GM23248 (cell line): ENCODE measurements around the gene LMX1A. TPM values are rescaled to one million over a fixed set of nuclear protein-coding genes. Genes with fewer than 3 reads are reported as not detected.

Experiments used
- DNase-seq: peaks from one replicate; pipeline ENCODE4 v3.0.0-alpha.2; 2015
- H2AFZ ChIP-seq: fragments of 200-600 bp; sonication (generic); 2 replicates; pipeline ENCODE4 v1.6.1; 2016; ENCODE audit warnings: antibody characterized with exemption
- H3F3A ChIP-seq: fragments of 200-600 bp; sonication (generic); 2 replicates; pipeline ENCODE4 v1.6.1; 2016; ENCODE audit warnings: mild to moderate bottlenecking, antibody characterized with exemption, mixed run types; ENCODE audit not compliant: insufficient read depth
- H3K27ac ChIP-seq: fragments of 200-600 bp; sonication (generic); 2 replicates; pipeline ENCODE4 v1.5.1; 2016; ENCODE audit warnings: mild to moderate bottlenecking
- H3K27me3 ChIP-seq: fragments of 200-600 bp; sonication (generic); replicated peaks from 2 replicates; pipeline ENCODE4 v1.6.1; 2016; ENCODE audit warnings: mild to moderate bottlenecking; ENCODE audit not compliant: insufficient read depth
- H3K36me3 ChIP-seq: fragments of 200-600 bp; sonication (generic); 2 replicates; pipeline ENCODE4 v1.6.1; 2016; ENCODE audit warnings: low read depth, mild to moderate bottlenecking
- H3K4me1 ChIP-seq: fragments of 200-600 bp; sonication (generic); 2 replicates; pipeline ENCODE4 v1.6.1; 2016; ENCODE audit warnings: mild to moderate bottlenecking; ENCODE audit not compliant: insufficient read depth
- H3K4me2 ChIP-seq: fragments of 200-600 bp; sonication (generic); one replicate; pipeline ENCODE4 v1.6.1; 2016; ENCODE audit warnings: mild to moderate bottlenecking; ENCODE audit not compliant: unreplicated experiment
- H3K4me3 ChIP-seq: fragments of 200-600 bp; sonication (generic); 2 replicates; pipeline ENCODE4 v1.5.1; 2016; ENCODE audit warnings: mild to moderate bottlenecking
- H3K79me2 ChIP-seq: fragments of 200-600 bp; sonication (generic); 2 replicates; pipeline ENCODE4 v1.6.1; 2016; ENCODE audit warnings: mild to moderate bottlenecking; ENCODE audit not compliant: insufficient read depth
- H3K9ac ChIP-seq: fragments of 200-600 bp; sonication (generic); 2 replicates; pipeline ENCODE4 v1.6.1; 2016; ENCODE audit warnings: mild to moderate bottlenecking
- H3K9me2 ChIP-seq: fragments of 200-600 bp; sonication (generic); 2 replicates; pipeline ENCODE4 v1.6.1; 2016; ENCODE audit warnings: mixed run types, mild to moderate bottlenecking, moderate library complexity; ENCODE audit not compliant: insufficient read depth
- H3K9me3 ChIP-seq: fragments of 200-600 bp; sonication (generic); one replicate; pipeline ENCODE4 v1.6.1; 2017; ENCODE audit warnings: low read depth
- H4K20me1 ChIP-seq: fragments of 200-600 bp; sonication (generic); 2 replicates; pipeline ENCODE4 v1.6.0; 2016; ENCODE audit not compliant: insufficient read depth
- EZH2 ChIP-seq: fragments of 200-600 bp; sonication (generic); IDR thresholded peaks from 2 replicates; pipeline ENCODE4 v1.6.1; 2018; ENCODE audit warnings: antibody characterized with exemption, mild to moderate bottlenecking; ENCODE audit not compliant: insufficient read depth, poor library complexity, severe bottlenecking
- EZH2phosphoT487 ChIP-seq: fragments of 200-600 bp; sonication (generic); IDR thresholded peaks from 2 replicates; pipeline ENCODE4 v1.6.1; 2018; ENCODE audit warnings: antibody characterized with exemption, moderate library complexity, mild to moderate bottlenecking, low read depth; ENCODE audit not compliant: insufficient read depth
- WGBS, 2 experiments: methylation state at CpG; one replicate each; pipeline ENCODE4 v1.1.6; 2015 to 2017; ENCODE audit warnings: low lambda C conversion rate in 2 of 2, low coverage in 1 of 2; ENCODE audit errors: missing lambda C conversion rate in 2 of 2; 5-methylcytosine and 5-hydroxymethylcytosine counted together
- in situ Hi-C: fragments of 300-500 bp; cut with MboI; formaldehyde crosslinking; loops from 2 replicates; pipeline ENCODE4 v1.15.0; 2020
- polyA plus RNA-seq: library from polyadenylated mRNA; unstranded; fragments of >200 nt; fragmentation: Nextera tagmentation; extraction: Ambion mirVana; gene quantifications from 2 replicates; pipeline ENCODE4 v1.2.1, GENCODE V29; 2016
- total RNA-seq: library from RNA; depleted of rRNA; stranded (reverse); fragments of >200 nt; shearing (Covaris generic); gene quantifications from 2 replicates; pipeline ENCODE4 v1.2.3, GENCODE V29; 2014; rRNA removed

LMX1A gene
- total and polyA plus RNA-seq, 2 experiments from 2014 or later = not detected

DNA sequence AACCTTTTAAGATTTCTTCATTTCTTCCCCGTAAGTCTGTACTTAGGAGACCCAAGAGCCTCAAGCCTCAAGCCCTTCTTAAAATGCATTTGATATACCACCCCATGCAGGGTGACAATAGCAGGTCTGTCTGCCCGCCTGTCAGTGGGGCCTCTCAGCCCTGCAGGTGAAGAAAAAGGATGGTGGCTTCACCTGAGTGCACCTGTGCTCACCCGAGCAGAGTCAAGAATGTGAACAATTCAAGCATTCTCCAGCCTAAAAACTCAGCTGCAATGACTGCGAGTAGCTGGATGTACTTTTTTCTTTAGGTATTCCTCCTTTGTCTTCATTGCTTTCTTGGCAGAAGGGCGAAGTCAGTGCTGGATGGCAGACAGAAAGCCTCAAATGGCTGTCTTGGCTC lies 203.3 kb downstream of the LMX1A start:
- Histone ChIP-seq H3K9me2 (no peaks in the 10 kb centered on the region), H3K79me2 (no peaks in the 10 kb centered on the region), H2AFZ (no peak overlapping the region), H3K4me3 (no peak overlapping the region), H3F3A (no peaks in the 10 kb centered on the region), H3K27ac (no peak overlapping the region), H3K4me1 (no peaks in the 10 kb centered on the region), H3K4me2 (no peak overlapping the region), H3K36me3 (no peaks in the 10 kb centered on the region), H3K27me3 (no peaks in the 10 kb centered on the region), H4K20me1 (no peaks in the 10 kb centered on the region), H3K9ac (no peak overlapping the region), H3K9me3 (no peaks in the 10 kb centered on the region)
- in situ Hi-C loops = no loop called here
- no peak for TF ChIP-seq EZH2
- DNase-seq = no peak
- WGBS, 2 experiments = 14 to 21% methylated on average over 5 of the region's 5 CpGs

GRCh38 chr1:165152727-165153126 lies 203.8 kb downstream of the LMX1A start:
- H3K9ac ChIP-seq = no peak overlapping the region
- no peaks in the 10 kb centered on the region for H3K9me2 ChIP-seq
- H3K36me3 ChIP-seq = no peaks in the 10 kb centered on the region
- no peaks in the 10 kb centered on the region for H3F3A ChIP-seq
- no peaks in the 10 kb centered on the region for H3K79me2 ChIP-seq
- no peaks in the 10 kb centered on the region for H4K20me1 ChIP-seq
- no peak for TF ChIP-seq EZH2phosphoT487
- TF ChIP-seq EZH2 = no peak
- H3K4me3 ChIP-seq = no peak overlapping the region
- H3K4me2 ChIP-seq = no peak overlapping the region
- DNase-seq = no peak
- no peaks in the 10 kb centered on the region for H3K4me1 ChIP-seq
- in situ Hi-C loops = no loop called here
- no peak overlapping the region for H2AFZ ChIP-seq
- H3K27me3 ChIP-seq = no peaks in the 10 kb centered on the region
- no peak overlapping the region for H3K27ac ChIP-seq
- H3K9me3 ChIP-seq = no peaks in the 10 kb centered on the region
- WGBS, 2 experiments = 1 to 6% methylated on average over 3 of the region's 3 CpGs

- no peak for DNase-seq
- no peaks in the 10 kb centered on the region for H3K27me3 ChIP-seq
- H3K27ac ChIP-seq = no peak overlapping the region
- no peaks in the 10 kb centered on the region for H3K9me2 ChIP-seq
- no peaks in the 10 kb centered on the region for H4K20me1 ChIP-seq
- no peak overlapping the region for H3K4me3 ChIP-seq
- no peak overlapping the region for H2AFZ ChIP-seq
- H3K36me3 ChIP-seq = no peaks in the 10 kb centered on the region
- H3F3A ChIP-seq = no peaks in the 10 kb centered on the region
- TF ChIP-seq EZH2phosphoT487 (no peak), EZH2 (no peak)
- in situ Hi-C loops = no loop called here
- no peaks in the 10 kb centered on the region for H3K79me2 ChIP-seq
- H3K9me3 ChIP-seq = no peaks in the 10 kb centered on the region
- no peak overlapping the region for H3K9ac ChIP-seq
- no peak overlapping the region for H3K4me2 ChIP-seq
- 51 to 53% methylated on average over 5 of the region's 5 CpGs for WGBS, 2 experiments
- H3K4me1 ChIP-seq = no peaks in the 10 kb centered on the region
Measured at GRCh38 chr1:165152109-165152508, 204.4 kb downstream of the LMX1A start.

Other genes with a start within 250 kb of the LMX1A start
- not detected in 2 replicates for gene RXRG, start 88.4 kb upstream of the LMX1A start, total RNA-seq
- gene RXRG, start 88.4 kb upstream of the LMX1A start, polyA plus RNA-seq = 0.09 TPM in 1 of 2 replicates, not detected in the other
- not detected in 2 replicates for gene LRRC52, start 187.3 kb upstream of the LMX1A start, total RNA-seq
- gene LRRC52, start 187.3 kb upstream of the LMX1A start, polyA plus RNA-seq = not detected in 2 replicates